Activated T-cell treated with anti-CD3 and anti-CD28 coated beads for 24 hours (primary cell): ENCODE results near the gene EEFSEC.
"Not testable (repeated sequence)": the region's sequence is repeated elsewhere in the genome, so short reads cannot be mapped to it uniquely, and the experiment has no call there.

Source experiments
- DNase-seq: peaks from one replicate; pipeline ENCODE4 v3.0.0-alpha.2; 2020; ENCODE audit warnings: low read depth

EEFSEC gene

DNA sequence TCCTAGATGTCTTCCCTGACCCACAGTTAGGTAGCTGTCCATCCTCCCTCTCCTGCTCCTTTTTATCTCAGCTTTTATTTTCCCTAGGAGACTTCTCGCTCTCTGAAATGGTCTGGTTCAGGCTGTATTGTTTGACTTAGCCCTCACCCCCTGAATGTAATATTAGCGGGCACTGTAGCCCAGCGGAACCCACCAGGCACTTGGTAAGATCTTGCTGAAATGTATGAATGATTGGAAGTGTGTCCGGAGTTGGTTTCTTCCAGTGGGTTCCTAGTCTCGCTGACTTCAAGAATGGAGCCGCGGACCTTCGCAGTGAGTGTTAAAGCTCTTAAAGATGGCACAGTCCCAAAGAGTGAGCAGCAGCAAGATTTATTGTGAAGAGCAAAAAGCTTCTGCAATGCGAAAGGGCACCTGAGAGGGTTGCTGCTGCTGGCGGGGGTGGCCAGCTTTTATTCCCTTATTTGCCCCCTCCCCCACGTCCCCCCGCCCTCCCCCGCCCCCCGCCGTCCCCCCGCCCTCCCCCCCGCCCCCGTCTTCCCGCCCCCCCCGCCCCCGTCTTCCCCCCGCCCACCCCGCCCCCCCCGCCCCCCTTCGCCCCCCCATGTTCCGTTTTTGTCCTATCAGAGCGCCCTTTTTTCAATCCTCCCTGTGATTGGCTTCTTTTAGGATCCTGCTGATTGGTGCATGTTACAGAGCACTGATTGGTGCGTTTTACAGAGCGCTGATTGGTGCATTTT lies 694 bp upstream of the EEFSEC start:
- no peak for DNase-seq

- DNase-seq: not testable (repeated sequence)
These were observed 1.1 kb downstream of the EEFSEC start for GRCh38 chr3:128154354-128154753.

DNA sequence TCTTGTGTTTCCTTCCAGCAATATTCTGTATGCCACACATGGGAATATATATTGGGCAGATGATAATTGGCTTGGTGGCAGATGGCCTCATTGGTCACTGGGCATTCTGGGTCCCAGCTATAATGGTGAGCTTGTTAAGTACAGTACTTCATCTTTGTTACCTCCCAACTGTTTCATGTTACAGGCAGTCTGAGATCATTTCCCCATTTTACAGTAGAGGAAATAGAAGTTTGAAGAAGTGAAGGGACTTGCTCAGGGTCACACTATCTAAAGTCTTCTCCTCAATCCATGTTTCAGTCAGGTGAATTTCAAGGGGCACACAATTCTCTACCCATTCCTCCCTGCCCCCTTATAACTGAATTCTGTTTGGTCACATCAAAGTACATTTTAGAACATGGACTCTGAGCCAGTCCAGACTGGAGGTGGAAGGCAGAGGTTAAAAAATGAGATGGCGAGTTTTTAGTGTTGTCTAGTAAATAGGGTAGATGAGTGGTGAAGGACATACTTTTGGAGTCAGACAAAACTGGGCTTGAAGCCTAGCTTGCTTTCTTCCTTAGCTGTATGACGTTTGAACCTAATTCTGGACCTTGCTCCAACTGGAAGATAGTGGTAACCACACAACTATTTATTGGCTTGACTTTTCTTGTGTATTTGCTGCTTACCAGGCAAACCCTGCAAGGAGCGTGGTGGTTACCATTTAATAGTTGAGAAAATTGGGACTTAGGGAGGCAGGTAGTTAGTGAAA lies 2.5 kb downstream of the EEFSEC start:
- no peak for DNase-seq

DNA sequence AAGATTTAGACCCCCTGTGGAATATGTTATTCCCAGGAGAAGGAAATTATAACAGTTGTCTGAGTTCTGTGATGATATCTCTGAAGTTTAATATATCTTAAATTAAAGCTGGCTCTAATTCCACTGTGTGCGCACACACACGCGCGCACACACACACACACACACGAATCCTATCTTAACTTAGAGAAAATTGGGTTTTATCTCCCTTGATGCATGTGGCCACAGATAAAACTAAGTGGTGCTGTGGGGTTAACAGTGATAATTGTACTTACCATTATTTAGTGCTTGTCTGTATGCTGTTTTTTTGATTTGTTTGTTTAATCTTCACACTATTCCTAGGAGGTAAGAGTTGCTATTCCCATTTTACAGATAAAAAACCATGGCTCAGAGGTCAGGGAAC lies 7.4 kb downstream of the EEFSEC start:
- no peak for DNase-seq

DNA sequence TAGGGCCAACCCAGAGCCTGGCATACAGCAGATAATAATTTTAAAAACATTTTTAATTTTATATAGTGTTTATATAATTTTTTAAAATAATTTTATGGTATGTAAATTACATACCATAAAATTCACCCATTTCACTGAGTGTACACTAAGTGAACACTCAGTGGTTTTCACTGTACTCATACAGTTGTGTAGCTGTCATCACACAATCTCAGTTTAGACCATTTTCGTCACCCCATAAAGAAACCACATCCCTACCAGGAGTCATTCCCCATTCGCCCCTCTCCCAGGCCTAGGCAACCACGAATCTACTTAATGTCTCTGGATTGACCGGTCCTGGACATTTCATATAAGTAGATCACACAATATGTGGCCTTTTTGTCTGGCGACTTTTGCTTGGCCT lies 10.2 kb downstream of the EEFSEC start:
- DNase-seq: no peak

DNA sequence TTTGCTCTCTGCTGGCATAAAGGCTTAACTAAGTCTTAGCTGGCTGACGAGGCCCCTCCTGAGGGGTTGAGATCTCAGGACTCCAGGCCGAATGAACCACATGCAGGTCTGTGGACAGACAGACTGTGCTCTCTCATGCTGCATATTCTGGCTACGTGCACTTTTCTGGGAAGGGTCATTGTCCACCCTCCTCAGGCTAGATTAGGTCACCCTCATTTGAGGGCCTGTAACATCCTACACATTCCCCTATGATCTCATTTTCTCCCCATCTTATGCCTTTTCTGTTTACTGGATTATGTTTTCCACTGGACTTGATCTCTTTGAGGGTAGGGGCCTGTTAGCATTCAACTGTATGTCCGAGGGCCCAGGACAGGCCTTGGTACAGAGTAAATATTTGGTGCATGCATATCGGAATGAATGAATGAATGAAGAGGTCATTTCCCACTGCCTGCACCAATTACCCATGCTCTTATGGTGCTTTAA lies 13.7 kb downstream of the EEFSEC start:
- DNase-seq: no peak

- DNase-seq: no peak
These were observed 14.3 kb downstream of the EEFSEC start for GRCh38 chr3:128167646-128167972.

DNA sequence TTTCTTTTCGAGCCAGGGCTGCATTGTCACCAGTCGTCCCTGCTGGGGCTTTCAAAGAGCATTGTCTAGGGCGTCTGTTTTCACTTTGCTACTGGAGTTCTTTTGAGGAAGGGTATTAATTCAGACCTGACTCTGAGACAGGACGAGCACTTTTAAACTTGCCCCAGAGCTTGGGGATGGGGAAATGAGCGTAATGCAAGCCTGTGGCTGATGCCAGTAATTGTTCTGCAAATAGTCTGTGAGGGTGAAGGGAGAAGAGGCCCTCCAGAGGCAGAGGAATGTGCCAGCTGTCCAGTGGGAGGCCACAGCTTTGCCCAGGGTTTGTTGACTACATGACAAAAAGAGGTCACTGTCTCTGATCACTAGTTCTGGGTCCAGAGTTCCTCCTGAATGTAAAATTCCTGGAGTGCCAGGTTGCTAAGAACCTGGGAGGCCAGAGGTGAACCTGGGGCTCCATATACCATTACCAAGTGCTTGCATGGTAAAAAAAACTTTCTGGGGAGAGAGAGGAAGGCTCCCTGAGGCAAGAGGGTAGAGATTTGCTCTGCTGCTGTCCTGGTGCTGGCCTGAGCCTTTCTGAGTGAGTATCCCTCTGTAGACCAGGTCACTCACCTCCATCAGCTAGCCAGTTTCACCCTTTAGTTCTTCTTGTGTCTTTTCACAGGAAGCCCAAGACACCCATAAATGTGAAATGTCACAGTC lies 14.8 kb downstream of the EEFSEC start:
- DNase-seq: no peak

- DNase-seq: no peak
These were observed 15.6 kb downstream of the EEFSEC start for GRCh38 chr3:128168836-128169235.

GRCh38 chr3:128170866-128171516 lies 17.7 kb downstream of the EEFSEC start:
- no peak for DNase-seq

DNA sequence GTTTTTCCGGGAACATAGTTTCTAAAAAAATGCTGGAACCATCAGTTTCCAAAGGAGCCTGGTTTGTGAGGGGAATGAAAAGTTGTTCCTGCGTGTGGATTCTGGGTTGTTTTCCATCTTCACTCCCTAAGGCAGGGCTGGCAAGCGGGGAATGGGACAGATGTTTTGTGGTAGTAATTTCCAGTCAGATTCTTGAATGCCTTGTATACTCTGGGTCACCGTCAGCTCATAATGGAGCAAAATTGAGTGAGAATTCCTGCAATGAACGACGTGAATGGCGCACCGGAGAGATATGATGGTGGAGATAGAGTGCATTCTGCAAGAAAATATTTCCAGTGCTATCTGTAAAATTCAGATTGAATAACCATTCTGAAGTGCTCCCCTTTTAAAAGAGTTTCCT lies 19.9 kb downstream of the EEFSEC start:
- DNase-seq: no peak

GRCh38 chr3:128173849-128174248 lies 20.6 kb downstream of the EEFSEC start:
- DNase-seq: no peak

DNA sequence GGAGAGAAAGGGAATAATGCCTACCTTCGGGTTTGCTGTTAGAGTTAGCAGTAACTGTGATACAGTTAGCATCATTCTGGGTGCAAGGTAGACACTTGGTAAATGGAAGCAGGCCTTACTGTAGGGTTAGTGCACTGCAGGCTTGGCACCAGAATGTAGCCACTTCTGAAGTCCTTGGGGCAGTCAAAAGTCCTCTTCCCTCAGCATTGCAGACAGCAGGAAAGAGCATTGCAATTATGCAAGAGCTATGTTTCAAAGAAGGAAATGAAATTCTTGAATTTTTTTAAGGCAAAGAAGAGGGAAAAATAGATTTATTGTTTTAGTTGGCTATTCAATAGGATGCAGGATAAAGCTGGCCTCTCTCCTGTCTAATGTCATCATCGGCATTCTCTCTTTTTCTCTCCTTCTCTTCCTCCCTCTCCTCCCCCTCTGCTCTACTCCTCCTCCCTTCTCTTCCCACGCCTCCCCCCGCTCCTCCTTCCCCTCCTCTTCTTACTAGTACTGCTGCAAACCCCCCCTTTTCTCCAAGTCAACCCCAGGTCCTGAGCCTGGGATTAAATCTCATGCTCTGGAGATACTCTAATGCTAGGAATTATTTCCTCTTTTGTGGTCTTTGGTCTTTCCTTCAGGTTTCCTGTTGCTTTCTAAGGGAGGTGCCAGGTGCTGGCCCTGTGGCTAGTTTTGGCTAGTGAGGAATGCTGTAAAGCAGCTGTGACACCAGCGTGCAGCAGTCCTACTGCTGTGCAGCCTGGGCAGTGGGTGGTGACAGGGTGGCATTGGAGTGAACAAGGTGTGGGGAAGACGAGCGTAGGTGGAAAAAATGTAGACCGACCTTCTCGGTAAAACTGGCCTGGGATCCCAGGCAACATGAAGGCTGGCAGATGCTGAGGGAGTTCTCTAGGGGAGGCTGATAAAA lies 21.7 kb downstream of the EEFSEC start:
- no peak for DNase-seq

DNA sequence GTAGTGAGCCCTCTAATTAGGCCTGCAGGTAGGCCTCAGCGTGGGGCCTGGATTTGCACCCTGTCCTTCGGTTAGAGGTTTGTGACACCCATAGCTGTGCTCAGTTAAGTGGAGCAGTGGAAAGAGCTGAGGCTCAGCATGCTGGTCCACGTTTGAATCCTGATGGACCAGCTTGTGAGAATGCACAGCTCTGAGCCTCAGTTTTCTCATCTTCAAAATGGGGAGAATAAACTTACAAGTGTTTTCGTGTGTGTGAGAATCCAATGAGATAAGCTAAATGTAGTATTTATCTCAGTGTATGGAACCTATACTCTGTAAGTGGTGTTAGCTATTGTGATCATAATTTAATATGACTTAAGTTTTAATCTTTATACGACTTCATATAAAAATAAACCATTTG lies 22.5 kb downstream of the EEFSEC start:
- DNase-seq: no peak

DNA sequence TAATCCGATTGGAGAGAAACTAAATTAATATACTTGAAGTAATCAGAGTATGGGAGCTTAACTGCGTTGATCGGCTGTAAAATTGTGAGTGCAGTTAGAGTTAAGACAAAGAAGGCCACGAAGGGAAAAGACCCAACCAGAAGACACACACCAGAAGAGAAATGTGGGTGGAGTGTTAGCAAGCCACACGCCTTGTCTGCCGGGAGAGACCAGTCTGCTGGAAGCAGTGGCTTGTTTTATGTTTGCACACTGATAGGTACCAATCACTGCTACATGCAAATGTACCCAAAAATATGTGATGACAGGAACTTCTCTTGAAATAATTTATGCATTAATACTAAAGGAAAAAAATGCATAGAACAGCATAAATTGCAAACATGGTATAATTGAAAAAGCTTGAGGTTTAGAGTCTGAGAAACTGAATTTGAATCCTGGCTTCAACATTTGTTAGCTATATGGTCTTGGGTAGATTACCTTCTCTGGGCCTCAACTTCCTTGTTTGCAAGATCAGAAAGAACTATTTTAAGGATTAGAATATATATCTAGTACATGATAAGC lies 23.1 kb downstream of the EEFSEC start:
- no peak for DNase-seq

DNA sequence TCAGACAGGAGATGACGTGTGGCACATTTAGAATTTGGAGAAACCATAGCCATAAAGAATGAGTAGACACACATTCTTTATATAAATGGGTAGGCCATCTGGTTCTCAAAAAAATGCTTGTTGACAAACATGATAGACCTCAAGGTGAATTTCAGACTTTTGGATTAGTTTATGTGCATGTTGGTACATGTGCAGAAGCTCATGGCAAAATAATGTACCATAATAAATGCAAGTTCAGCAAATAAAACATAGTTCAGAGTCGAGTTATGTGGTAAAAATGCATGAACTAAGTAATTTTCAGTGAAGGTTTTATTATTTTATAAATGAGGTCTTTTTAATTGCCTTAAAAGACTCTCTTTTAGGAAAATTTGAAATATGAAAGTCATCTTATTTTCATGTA lies 24.6 kb downstream of the EEFSEC start:
- no peak for DNase-seq

DNA sequence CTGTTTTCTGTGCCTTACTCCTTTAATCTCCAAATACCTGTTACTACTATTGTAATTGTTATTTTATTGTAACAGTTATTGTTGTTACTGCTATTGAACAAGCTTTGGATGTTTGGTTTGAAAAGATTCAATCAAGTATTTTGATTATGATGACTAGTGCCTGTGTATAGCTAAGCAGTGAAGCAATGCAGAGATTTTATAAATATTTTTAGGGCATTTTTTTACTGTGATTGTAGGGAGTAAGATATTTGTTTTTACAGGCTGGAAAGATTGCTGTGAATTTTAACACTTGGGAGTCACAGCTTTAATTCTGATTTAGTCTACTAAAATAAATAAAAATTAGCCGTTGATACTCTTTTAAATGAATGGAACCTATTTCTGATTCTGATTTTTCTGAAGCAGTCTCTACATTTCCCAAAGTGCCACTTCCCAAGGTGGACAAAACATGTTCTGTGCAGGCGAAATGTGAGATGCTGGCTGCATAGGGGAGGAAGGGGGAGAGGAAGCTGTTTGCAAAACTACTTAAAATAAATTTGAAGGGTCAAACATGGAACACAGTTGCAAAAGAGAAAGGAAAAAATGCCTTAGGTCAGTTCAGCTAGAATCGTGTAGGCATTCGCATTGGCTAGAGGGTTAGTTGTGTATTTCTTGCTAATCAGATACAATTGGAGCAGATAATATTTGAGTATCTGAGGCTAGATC lies 25.7 kb downstream of the EEFSEC start:
- no peak for DNase-seq

- no peak for DNase-seq
These were observed 26.2 kb downstream of the EEFSEC start for GRCh38 chr3:128179484-128179819.

DNA sequence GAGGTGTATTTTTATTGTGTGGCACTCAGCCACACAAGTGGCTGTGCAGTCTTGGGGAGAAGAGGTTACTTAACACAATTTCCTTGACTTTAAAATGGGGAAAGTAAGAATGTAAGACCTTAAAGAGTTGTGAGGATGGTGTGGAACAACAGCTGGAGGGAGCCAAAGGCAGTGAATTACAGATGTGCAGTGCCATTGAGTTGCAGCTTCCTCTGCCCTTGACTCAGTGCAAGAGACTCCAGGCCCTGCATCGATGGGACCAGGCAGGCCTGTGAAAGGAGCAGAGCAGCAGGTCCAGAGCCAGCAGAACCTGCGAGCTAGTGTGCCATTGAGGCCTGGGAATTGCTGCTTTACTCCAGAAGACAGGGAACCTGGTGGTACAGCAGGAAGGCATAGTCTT lies 27.2 kb downstream of the EEFSEC start:
- DNase-seq: no peak

DNA sequence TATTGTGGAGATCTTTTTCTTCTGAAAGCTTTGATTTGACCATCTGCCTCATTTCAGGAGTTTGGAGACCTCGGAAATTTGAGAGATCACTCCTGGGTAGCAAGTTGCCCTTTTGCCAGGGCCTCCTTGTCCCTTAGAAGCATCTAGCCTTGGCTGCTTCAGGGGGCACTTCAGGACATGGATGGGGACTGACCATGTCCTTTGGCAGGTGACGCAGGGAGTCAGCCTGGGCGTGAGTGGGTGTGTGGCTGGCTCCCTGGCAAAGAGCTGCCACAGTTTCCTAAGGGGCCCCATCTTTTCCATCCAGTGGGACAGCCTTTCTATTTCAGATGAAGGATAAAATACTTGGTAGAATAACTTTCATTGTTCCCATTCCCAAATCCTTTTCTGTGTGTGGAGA lies 27.6 kb downstream of the EEFSEC start:
- DNase-seq: no peak

DNA sequence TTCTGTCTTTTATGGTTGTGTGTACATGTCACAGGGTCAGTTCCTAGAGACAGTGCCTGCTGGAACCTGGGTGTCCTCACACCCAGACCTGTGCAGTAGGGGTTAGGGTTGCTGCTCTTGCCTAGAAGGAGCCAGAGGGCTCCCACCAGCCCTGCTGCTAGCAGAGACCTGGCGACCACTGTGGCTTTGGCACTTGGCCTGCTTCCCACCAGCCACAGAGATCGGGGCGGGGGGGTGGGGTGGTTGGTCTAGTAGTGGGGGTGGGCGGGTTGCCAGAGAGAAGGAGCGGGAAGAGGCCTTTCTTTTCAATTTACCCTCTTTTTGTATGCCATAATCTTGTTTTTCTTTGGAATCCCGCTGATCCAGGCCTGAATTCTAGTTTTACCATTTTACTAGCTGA lies 29.4 kb downstream of the EEFSEC start:
- DNase-seq: no peak
